HG02610 (cell line): ENCODE measurements around the gene EPHB1.
"Not testable (repeated sequence)": the region's sequence is repeated elsewhere in the genome, so short reads cannot be mapped to it uniquely, and the experiment has no call there.

Experiments
- ATAC-seq: cut with Tn5 transposase; IDR thresholded peaks from one replicate; pipeline ENCODE4 v1.9.1; 2021; ENCODE audit warnings: mild to moderate bottlenecking, moderate library complexity; ENCODE audit not compliant: unreplicated experiment

EPHB1 gene

DNA sequence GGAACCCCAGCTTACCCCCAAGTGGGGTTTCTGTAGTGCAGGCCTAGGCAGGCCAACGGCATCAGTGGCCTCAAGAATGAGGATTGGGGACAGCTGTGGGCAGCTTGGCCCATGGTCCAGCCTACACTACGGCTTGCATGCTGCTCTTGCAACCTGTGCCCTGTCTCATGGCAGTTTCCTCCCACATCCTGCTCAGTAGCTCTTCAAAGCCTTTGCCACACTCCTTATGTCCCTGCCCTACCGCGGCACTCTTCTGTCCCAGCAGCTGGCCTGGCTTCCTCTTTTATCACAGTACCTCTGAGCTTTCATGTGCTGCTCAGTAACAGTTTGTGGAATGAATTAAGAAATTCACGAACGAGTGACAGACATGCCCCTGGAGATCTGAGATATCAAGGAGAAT lies 431.0 kb downstream of the EPHB1 start:
- ATAC-seq, result peak; percentile 64

- no peak for ATAC-seq
These were observed 433.1 kb downstream of the EPHB1 start for GRCh38 chr3:135228201-135228600.

GRCh38 chr3:135229018-135229495 lies 434.0 kb downstream of the EPHB1 start:
- ATAC-seq, result no peak

- ATAC-seq, result no peak
These were observed 436.7 kb downstream of the EPHB1 start for GRCh38 chr3:135231737-135232136.

- ATAC-seq, result no peak
These were observed 437.2 kb downstream of the EPHB1 start for GRCh38 chr3:135232226-135232625.

- not testable (repeated sequence) for ATAC-seq
These were observed 438.4 kb downstream of the EPHB1 start for GRCh38 chr3:135233476-135233875.

GRCh38 chr3:135235541-135235940 lies 440.5 kb downstream of the EPHB1 start:
- no peak for ATAC-seq

GRCh38 chr3:135237371-135238143 lies 442.5 kb downstream of the EPHB1 start:
- ATAC-seq, result no peak

GRCh38 chr3:135238236-135238830 lies 443.3 kb downstream of the EPHB1 start:
- ATAC-seq, result no peak

DNA sequence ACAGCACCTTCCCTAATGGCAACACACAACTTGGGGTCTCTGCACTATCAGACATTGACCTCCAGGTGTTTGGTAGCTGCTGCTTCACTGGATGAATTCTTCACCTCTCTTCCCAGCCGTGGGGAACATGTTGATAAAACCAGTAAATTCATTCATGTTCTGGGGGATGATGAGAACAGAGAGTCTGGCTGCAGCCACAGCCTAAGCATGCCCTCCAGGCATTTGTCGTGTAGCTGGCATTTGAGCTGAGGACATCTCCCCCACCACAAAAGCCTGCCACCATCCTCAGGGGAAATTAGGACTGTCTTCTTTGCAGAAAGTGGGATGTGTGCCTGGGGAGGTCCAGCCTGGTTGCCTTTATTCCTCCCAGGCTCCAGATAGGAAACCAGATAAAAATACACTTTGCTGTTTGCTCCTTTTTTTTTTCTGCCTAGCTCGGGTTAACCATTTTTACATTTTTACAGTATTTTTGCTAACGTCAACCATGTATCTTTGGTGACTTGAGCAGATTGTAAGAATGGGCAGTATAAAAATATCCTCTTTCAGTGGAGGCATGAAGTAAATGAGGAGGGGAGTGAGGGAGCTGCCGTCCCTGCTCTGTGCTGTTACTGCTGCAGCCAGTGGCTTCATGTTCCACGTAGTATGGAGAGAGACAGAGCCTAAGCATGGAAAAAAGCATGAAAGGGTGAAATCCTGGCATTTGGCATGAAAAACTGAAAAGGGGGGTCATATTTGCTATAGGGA lies 444.0 kb downstream of the EPHB1 start:
- no peak for ATAC-seq

- no peak for ATAC-seq
These were observed 444.5 kb downstream of the EPHB1 start for GRCh38 chr3:135239615-135239884.

DNA sequence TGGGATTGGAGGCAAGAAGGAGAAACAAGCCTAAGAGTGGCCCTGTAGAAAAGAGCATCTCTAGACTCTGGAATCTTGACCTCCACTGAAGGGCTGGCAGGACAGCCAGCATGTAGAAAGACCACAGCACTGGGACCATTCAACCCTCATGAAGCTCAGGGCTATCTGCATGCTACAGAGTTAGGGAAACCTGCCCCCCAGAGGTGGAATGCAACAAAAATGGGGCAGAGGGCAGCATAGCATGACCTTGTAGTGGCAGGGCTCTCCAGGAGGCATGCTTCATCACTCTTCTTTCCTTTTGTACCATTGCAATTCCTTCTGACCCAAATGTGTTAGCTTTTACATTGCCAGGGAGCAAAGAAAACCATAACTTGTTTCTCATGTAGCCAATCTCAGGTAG lies 445.4 kb downstream of the EPHB1 start:
- no peak for ATAC-seq

GRCh38 chr3:135242285-135242684 lies 447.2 kb downstream of the EPHB1 start:
- ATAC-seq, result no peak

DNA sequence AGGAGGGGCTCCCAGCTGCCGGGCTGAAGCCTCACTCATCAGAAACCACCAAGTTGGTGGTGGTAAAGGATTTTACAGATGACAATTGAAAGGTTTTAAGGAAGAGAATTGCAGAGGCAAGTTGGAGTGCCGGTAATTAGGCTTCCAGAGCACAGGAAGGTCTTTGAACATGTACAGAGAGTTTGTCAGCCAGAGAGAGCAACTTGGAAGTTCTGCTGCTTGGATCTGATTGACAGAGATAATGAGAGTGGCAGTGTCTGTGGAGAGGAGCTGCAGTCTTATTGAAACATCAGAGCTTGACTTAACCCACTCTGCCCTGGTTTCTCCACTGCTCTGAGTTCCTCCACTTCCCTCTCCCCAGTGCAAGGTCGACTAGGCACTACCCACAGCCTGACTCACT lies 448.6 kb downstream of the EPHB1 start:
- ATAC-seq, result no peak

DNA sequence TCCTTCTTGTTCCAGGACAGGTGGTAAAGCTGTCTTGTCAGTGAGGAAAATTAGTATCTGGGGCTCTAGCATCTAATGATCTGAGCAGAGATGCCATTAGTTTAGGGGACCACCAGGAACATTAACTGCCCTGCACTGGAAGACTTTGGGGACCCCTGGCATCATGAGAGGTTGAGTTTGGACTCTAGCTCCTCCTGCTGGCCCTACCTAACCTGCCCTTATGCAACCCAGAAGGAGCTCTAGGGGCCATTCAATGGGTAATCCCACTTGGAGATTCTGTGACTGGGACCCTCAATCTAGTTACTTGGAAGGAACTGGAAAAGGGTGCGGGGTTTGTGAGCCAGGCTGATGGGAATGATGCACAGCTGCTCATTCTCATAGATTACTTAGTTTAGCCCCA lies 451.0 kb downstream of the EPHB1 start:
- ATAC-seq, result no peak

- no peak for ATAC-seq
These were observed 453.2 kb downstream of the EPHB1 start for GRCh38 chr3:135248213-135248612.

DNA sequence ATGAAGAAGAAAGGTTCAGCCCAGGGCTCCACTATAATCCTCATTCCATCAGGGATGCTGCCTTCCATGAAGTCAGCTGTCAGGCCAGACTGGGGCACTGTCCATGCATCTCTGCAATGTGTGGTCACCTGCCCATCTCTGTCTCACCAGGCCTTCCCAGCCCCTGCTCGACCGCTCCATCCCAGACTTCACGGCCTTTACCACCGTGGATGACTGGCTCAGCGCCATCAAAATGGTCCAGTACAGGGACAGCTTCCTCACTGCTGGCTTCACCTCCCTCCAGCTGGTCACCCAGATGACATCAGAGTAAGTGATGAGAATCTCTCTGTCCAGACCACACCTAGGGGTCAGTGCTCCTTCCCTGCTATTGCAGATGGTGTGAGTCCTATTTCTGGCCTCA lies 454.1 kb downstream of the EPHB1 start:
- no peak for ATAC-seq

- no peak for ATAC-seq
These were observed 463.9 kb downstream of the EPHB1 start for GRCh38 chr3:135258916-135259315.

- ATAC-seq, result no peak
These were observed 465.0 kb downstream of the EPHB1 start for GRCh38 chr3:135260025-135260424.

- ATAC-seq, result no peak
These were observed 466.2 kb downstream of the EPHB1 start for GRCh38 chr3:135261214-135261775.

DNA sequence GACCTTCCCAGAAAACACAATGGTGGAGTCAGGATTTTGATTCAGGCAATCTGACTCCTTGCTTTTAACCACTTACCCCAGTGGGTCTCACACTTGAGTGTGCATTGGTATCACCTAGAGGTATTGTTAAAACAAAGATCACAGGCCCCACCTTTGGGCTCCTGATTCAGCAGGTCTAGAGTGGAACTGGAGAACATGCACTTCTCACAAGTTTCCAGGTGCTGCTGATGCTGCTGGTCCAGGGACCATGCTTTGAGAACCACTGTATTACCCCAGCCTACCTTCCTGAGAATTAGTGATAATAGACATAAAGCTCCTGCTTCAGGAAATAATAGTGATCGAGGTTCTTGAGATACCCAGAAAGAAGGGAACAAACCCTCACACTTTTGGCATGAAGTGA lies 466.9 kb downstream of the EPHB1 start:
- no peak for ATAC-seq

- no peak for ATAC-seq
These were observed 467.4 kb downstream of the EPHB1 start for GRCh38 chr3:135262441-135262840.
